Thyroid gland (tissue), 4 donors: ENCODE measurements around the gene CCDC188. TPM values are rescaled to one million over a fixed set of nuclear protein-coding genes. Genes with fewer than 3 reads are reported as not detected.
A peak's percentile ranks its signal among the peaks of the same experiment; 100 is the strongest.

Experiments used
- DNase-seq, 2 donors: peaks; one replicate each; pipeline ENCODE4 v3.0.0-alpha.2; 2019
- H3K27ac ChIP-seq, 3 donors: fragments of 200-600 bp; sonication (generic); 1 replicate in 2 of 3; 2 replicates in 1 of 3; pipeline ENCODE4 v1.5.1; 2016 to 2019; ENCODE audit warnings: mild to moderate bottlenecking in 1 of 3, moderate library complexity in 1 of 3
- H3K27me3 ChIP-seq: fragments of 200-600 bp; sonication (generic); one replicate; pipeline ENCODE4 v1.5.1; 2019
- H3K36me3 ChIP-seq, 2 donors: fragments of 200-600 bp; sonication (generic); one replicate each; pipeline ENCODE4 v1.5.1; 2016 to 2019
- H3K4me1 ChIP-seq, 2 donors: fragments of 200-600 bp; sonication (generic); one replicate each; pipeline ENCODE4 v1.5.1; 2017 to 2019
- H3K4me3 ChIP-seq, 3 donors: fragments of 200-600 bp; sonication (generic); replicated peaks in 1 of 3; 1 replicate in 2 of 3; 2 replicates in 1 of 3; pipeline ENCODE4 v1.5.1; 2016; ENCODE audit warnings: mild to moderate bottlenecking in 1 of 3
- H3K9me3 ChIP-seq: fragments of 200-600 bp; sonication (generic); one replicate; pipeline ENCODE4 v1.5.1; 2017
- POLR2A ChIP-seq, 2 donors: fragments of 450-650 bp; IDR thresholded peaks; one replicate each; pipeline ENCODE4 v1.6.1; 2017; ENCODE audit warnings: antibody characterized with exemption in 2 of 2, mild to moderate bottlenecking in 2 of 2, moderate library complexity in 1 of 2
- WGBS, 2 donors: methylation state at CpG; one replicate each; pipeline ENCODE4 v1.1.5; 2017; 5-methylcytosine and 5-hydroxymethylcytosine counted together
- intact Hi-C: fragments of 100-400 bp; cut with DNase I; formaldehyde crosslinking; loops from one replicate; pipeline ENCODE4 v1.15.1; 2023
- total RNA-seq, 4 donors: library from RNA; depleted of rRNA; stranded (reverse); fragments of >200 nt; gene quantifications; one replicate each; pipeline ENCODE4 v1.2.3, GENCODE V29; 2016
- TF ChIP-seq, protein P1 (sequence below), 6 experiments: fragments of 200-600 bp in 3 of 6; fragments of 450-650 bp in 3 of 6; sonication (generic) in 3 of 6; IDR thresholded peaks; one replicate each; pipeline ENCODE4 v1.5.1; 2016 to 2019; ENCODE audit warnings: antibody characterized with exemption in 6 of 6, mild to moderate bottlenecking in 2 of 6, inconsistent platforms in 1 of 6, moderate library complexity in 1 of 6

CCDC188 gene
- total RNA-seq, 4 donors from 2014 or later = 0.39 to 2.1 TPM; not detected in 2

DNA sequence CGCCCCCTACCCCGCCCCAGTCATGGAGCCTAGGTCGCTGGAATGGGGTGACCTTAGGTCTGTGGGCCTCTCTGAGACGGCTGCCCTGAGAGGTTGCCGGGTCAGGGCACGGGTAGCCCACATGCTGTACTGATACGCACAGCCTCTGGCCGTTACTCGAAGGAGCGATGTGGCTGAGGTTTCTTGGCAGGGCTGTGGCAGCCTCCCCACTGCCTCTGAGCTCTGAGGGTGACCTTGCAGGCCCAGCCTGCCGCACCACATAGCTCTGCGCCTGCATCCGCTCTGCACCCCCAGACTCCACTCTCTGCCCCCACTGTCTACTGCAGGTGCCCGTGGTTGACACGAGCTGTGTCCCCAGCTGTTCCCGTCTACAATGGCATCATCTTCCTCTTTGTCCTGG is 12.0 kb downstream of the CCDC188 start:
- Histone ChIP-seq H3K4me1 (peaks cover 5 to 43% of the 10 kb centered on the region in 2 donors), H3K4me3 (no peak overlapping the region), H3K9me3 (no peaks in the 10 kb centered on the region), H3K36me3 (peaks cover 0 to 5% of the 10 kb centered on the region in 2 donors), H3K27ac (no peak overlapping the region), H3K27me3 (no peaks in the 10 kb centered on the region)
- WGBS, 2 donors = 88 to 96% methylated on average over 9 of the region's 16 CpGs
- DNase-seq = no peak
- intact Hi-C loops = no loop called here
- TF ChIP-seq, protein P1, sequence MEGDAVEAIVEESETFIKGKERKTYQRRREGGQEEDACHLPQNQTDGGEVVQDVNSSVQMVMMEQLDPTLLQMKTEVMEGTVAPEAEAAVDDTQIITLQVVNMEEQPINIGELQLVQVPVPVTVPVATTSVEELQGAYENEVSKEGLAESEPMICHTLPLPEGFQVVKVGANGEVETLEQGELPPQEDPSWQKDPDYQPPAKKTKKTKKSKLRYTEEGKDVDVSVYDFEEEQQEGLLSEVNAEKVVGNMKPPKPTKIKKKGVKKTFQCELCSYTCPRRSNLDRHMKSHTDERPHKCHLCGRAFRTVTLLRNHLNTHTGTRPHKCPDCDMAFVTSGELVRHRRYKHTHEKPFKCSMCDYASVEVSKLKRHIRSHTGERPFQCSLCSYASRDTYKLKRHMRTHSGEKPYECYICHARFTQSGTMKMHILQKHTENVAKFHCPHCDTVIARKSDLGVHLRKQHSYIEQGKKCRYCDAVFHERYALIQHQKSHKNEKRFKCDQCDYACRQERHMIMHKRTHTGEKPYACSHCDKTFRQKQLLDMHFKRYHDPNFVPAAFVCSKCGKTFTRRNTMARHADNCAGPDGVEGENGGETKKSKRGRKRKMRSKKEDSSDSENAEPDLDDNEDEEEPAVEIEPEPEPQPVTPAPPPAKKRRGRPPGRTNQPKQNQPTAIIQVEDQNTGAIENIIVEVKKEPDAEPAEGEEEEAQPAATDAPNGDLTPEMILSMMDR (IDR thresholded peaks at IDR 0.05) = no peak
- TF ChIP-seq POLR2A (IDR thresholded peaks at IDR 0.05) = no peak

DNA sequence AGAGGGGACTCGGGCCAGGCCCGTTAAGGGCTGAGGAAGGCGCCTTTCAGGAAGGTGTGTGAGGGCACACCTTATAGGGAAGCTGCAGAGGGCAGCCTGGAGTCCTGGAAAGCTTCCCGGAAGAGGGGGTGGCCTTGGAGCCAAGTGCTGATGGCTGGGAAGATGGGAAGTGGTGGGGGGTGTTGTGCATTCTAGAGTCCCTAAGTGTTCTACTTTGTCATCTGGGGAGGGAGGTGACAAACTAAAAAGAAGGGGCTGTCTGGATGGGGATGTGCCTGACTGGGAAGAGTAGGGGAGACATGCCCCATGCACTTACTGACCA is 12.5 kb downstream of the CCDC188 start:
- Histone ChIP-seq H3K4me1 (peaks cover 8 to 48% of the 10 kb centered on the region in 2 donors), H3K36me3 (peaks cover 0 to 2% of the 10 kb centered on the region in 2 donors), H3K4me3 (no peak overlapping the region), H3K9me3 (no peaks in the 10 kb centered on the region), H3K27me3 (no peaks in the 10 kb centered on the region), H3K27ac (no peak overlapping the region)
- intact Hi-C loops = no loop called here
- no peak for DNase-seq
- 51 to 65% methylated on average over 4 of the region's 4 CpGs for WGBS, 2 donors
- TF ChIP-seq, protein P1 (IDR thresholded peaks at IDR 0.05) = no peak
- no peak for TF ChIP-seq POLR2A (IDR thresholded peaks at IDR 0.05)

DNA sequence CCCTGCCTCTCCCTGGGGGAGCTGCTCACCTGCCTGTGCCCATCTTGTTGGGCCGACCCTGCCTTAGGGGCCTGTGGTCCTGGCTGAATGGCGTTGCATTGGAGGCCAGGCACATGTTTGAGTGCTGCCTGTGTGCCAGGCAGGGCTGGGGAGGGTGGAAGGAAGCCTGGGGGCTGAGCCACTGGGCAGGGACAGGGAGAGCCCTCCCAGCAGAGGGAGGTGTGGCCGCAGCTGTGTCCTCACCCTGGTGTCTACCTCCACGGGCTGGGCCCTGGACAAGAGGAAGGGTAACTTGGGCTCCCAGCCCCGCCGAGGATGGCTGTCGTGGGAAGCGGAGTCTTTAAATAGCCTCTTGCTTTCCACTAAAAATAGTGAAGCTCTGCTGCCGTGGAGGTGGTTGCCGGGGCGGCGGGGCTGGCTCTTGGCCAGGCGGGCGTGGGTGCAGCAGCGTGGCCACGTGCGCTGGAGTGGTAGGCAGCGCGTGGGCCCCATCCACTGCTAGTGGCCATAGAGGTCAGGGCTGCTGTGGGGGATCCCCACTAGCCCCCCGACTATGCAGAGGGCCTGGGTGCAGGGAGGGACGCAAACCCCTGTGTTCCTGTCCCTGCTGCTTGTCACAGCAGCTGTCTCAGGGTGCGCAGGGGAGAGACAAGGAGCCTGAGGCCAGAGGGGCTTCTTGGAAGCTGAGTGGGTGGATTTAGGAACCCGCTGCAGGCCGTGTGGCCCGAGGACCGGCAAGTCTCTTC is 13.0 kb downstream of the CCDC188 start:
- intact Hi-C loops = no loop called here
- WGBS, 2 donors = 45 to 53% methylated on average over 12 to 14 of the region's 26 CpGs
- no peak overlapping the region for H3K27ac ChIP-seq

DNA sequence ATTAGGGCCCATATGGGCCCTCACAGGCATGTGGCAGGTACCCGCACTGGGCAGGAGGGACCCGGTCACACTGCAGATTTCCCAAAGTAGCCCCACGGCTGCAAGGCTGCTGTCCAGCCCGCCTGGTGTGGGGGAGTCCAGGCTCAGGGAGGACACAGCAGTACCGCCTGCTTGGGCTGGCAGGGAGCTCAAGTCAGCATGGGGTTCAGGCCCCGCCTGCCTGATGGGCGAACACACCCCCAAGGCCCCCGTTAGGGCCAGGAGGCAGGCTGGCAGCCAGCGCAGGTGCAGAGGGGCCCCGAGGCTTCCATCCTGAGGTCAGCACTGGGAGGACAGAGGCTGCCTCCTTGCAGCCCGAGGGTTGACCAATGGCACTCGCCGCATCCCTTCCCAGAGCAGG is 13.7 kb downstream of the CCDC188 start:
- H3K9me3 ChIP-seq = no peaks in the 10 kb centered on the region
- H3K36me3 ChIP-seq = no peaks in the 10 kb centered on the region
- H3K27ac ChIP-seq = no peak overlapping the region
- H3K4me1 ChIP-seq = peaks cover 18 to 57% of the 10 kb centered on the region in 2 donors
- TF ChIP-seq, protein P1 (IDR thresholded peaks at IDR 0.05) = no peak
- no peak for TF ChIP-seq POLR2A (IDR thresholded peaks at IDR 0.05)
- no peak overlapping the region for H3K4me3 ChIP-seq
- intact Hi-C loops = no loop called here
- WGBS, 2 donors = 78 to 87% methylated on average over 5 to 7 of the region's 13 CpGs
- no peak for DNase-seq
- no peaks in the 10 kb centered on the region for H3K27me3 ChIP-seq

More for the DNA sequence above, 13.0 kb downstream of the CCDC188 start:
- H3K36me3 ChIP-seq = no peaks in the 10 kb centered on the region
- no peaks in the 10 kb centered on the region for H3K27me3 ChIP-seq
- DNase-seq = peak in 1 of 2 donors; percentile 14
- no peaks in the 10 kb centered on the region for H3K9me3 ChIP-seq
- no peak overlapping the region for H3K4me3 ChIP-seq
- peaks cover 12 to 52% of the 10 kb centered on the region in 2 donors for H3K4me1 ChIP-seq
- TF ChIP-seq, protein P1 (IDR thresholded peaks at IDR 0.05) = no peak
- no peak for TF ChIP-seq POLR2A (IDR thresholded peaks at IDR 0.05)

DNA sequence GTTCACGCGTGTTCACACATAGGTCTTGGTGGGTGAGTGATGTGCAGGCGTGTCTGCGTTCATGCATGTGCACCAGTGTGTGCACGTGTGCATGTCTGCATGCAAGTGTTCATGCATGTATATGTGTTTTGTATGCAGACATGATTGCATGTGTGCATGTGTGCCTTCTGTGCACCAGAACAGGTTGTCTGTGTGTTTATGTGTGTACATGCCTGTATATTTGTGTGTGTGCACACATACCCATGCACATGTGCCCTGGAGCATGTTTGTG is 14.3 kb downstream of the CCDC188 start:
- Histone ChIP-seq H3K27me3 (no peaks in the 10 kb centered on the region), H3K4me1 (peaks cover 18 to 57% of the 10 kb centered on the region in 2 donors), H3K9me3 (no peaks in the 10 kb centered on the region), H3K27ac (no peak overlapping the region), H3K4me3 (no peak overlapping the region), H3K36me3 (no peaks in the 10 kb centered on the region)
- intact Hi-C loops = no loop called here
- no peak for TF ChIP-seq POLR2A (IDR thresholded peaks at IDR 0.05)
- TF ChIP-seq, protein P1 (IDR thresholded peaks at IDR 0.05) = no peak
- no peak for DNase-seq
- 94 to 96% methylated on average over 5 of the region's 5 CpGs for WGBS, 2 donors
